GM13976 (cell line): Measurements from ENCODE around the gene GCSH.

Experiments
- DNase-seq: peaks from one replicate; pipeline ENCODE4 v3.0.0; 2012; ENCODE audit warnings: low spot score
- CTCF ChIP-seq: IDR thresholded peaks from 2 replicates; pipeline ENCODE4 v1.5.1; 2012; ENCODE audit warnings: borderline replicate concordance, mild to moderate bottlenecking; ENCODE audit not compliant: insufficient read depth; ENCODE audit errors: extremely low read depth, missing control alignments, control extremely low read depth
- in situ Hi-C: fragments of 300-500 bp; cut with MboI; formaldehyde crosslinking; loops from one replicate; pipeline ENCODE4 v1.12.0; 2022; ENCODE audit warnings: low sequenced_read_pairs, mixed read lengths, inconsistent platforms; ENCODE audit not compliant: unreplicated experiment

GCSH gene

GRCh38 chr16:81101702-81102101 lies 5.5 kb upstream of the GCSH start:
- no peak for TF ChIP-seq CTCF
- no peak for DNase-seq
- in situ Hi-C loops = no loop called here

- DNase-seq = no peak
- TF ChIP-seq CTCF = no peak
- in situ Hi-C loops = no loop called here
These were observed 3.8 kb upstream of the GCSH start for GRCh38 chr16:81099958-81100357.

GRCh38 chr16:81097230-81097629 lies 1.0 kb upstream of the GCSH start:
- TF ChIP-seq CTCF = no peak
- no peak for DNase-seq
- in situ Hi-C loops = no loop called here

GRCh38 chr16:81096715-81097208 lies 567 bp upstream of the GCSH start:
- in situ Hi-C loops = no loop called here
- no peak for TF ChIP-seq CTCF
- DNase-seq = no peak

- in situ Hi-C loops = no loop called here
- DNase-seq = no peak
- TF ChIP-seq CTCF = no peak
These were observed 592 bp downstream of the GCSH start for GRCh38 chr16:81095653-81095952.

GRCh38 chr16:81094771-81095251 lies 1.4 kb downstream of the GCSH start:
- no peak for TF ChIP-seq CTCF
- in situ Hi-C loops = no loop called here
- DNase-seq = no peak

GRCh38 chr16:81088836-81089235 lies 7.4 kb downstream of the GCSH start:
- no peak for DNase-seq
- no peak for TF ChIP-seq CTCF
- in situ Hi-C loops = no loop called here
